ENCODE results near the gene SNX18.

GRCh38 chr5:54571462-54571861 is 53.9 kb downstream of the SNX18 start:
- TF ChIP-seq, protein P1, sequence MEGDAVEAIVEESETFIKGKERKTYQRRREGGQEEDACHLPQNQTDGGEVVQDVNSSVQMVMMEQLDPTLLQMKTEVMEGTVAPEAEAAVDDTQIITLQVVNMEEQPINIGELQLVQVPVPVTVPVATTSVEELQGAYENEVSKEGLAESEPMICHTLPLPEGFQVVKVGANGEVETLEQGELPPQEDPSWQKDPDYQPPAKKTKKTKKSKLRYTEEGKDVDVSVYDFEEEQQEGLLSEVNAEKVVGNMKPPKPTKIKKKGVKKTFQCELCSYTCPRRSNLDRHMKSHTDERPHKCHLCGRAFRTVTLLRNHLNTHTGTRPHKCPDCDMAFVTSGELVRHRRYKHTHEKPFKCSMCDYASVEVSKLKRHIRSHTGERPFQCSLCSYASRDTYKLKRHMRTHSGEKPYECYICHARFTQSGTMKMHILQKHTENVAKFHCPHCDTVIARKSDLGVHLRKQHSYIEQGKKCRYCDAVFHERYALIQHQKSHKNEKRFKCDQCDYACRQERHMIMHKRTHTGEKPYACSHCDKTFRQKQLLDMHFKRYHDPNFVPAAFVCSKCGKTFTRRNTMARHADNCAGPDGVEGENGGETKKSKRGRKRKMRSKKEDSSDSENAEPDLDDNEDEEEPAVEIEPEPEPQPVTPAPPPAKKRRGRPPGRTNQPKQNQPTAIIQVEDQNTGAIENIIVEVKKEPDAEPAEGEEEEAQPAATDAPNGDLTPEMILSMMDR (IDR thresholded peaks at IDR 0.05; ENCODE audit: insufficient read depth, low read depth, low read length) = no peak
- TF ChIP-seq EZH2 (IDR thresholded peaks at IDR 0.05; ENCODE audit: insufficient read depth, low read length) = no peak
